D721Med (cell line): ENCODE measurements around the gene RPP40.
A peak's percentile ranks its signal among the peaks of the same experiment; 100 is the strongest.

ENCODE experiments used
- DNase-seq: peaks from one replicate; pipeline ENCODE4 v3.0.0; 2011; ENCODE audit warnings: low spot score; ENCODE audit not compliant: insufficient read length
- FAIRE-seq: peaks from 2 replicates; lab custom pipeline; 2011; peaks lifted over from hg19 to GRCh38; lab: Jason Lieb, UNC
- TF ChIP-seq, protein P1 (sequence below): IDR thresholded peaks from 2 replicates; pipeline ENCODE4 v1.5.1; 2012; ENCODE audit warnings: mild to moderate bottlenecking, control low read depth; ENCODE audit not compliant: insufficient read depth; ENCODE audit errors: missing control alignments

RPP40 gene, protein sequence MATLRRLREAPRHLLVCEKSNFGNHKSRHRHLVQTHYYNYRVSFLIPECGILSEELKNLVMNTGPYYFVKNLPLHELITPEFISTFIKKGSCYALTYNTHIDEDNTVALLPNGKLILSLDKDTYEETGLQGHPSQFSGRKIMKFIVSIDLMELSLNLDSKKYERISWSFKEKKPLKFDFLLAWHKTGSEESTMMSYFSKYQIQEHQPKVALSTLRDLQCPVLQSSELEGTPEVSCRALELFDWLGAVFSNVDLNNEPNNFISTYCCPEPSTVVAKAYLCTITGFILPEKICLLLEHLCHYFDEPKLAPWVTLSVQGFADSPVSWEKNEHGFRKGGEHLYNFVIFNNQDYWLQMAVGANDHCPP

DNA sequence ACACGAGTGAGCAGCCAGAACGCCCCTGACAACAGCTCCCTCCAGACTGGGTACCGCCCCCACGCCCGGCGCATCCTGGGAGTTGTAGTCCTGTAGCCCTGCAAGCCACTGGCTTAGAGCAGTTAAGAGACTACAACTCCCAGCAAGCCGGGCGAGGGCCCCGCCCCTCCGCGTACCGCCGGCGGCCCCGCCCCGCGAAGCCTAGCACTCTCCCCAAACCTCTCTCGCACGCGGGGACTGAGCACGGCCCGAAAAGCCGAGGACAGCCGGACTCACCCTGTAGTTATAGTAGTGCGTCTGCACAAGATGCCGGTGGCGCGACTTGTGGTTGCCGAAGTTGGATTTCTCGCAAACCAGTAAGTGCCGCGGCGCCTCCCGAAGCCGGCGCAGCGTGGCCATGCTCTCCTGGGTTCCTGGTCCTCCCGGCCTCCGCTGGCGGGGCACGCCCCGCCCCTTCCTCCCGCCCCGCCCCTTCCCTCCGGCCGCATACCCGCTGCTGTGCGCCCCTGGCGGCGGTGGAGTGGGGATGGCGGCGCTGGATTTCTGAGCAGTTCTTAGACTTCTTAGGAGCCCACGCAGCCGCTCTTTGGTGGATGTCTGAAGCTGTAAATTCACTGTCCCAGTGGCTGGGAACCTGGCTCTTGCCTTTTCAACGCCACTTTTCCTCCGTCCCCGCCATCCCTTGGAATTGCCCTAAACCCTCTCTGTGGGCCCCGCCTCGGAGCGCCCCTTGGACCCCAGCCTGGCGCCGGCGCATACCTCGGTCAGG lies at the start of gene RPP40:
TSS of gene RPP40 (minus strand) at position 434 of the 769 bp plus-strand sequence. CDS start at position 399, 35 bp downstream.
- FAIRE-seq (no peak), DNase-seq (peak; percentile 83)
- TF ChIP-seq, protein P1, sequence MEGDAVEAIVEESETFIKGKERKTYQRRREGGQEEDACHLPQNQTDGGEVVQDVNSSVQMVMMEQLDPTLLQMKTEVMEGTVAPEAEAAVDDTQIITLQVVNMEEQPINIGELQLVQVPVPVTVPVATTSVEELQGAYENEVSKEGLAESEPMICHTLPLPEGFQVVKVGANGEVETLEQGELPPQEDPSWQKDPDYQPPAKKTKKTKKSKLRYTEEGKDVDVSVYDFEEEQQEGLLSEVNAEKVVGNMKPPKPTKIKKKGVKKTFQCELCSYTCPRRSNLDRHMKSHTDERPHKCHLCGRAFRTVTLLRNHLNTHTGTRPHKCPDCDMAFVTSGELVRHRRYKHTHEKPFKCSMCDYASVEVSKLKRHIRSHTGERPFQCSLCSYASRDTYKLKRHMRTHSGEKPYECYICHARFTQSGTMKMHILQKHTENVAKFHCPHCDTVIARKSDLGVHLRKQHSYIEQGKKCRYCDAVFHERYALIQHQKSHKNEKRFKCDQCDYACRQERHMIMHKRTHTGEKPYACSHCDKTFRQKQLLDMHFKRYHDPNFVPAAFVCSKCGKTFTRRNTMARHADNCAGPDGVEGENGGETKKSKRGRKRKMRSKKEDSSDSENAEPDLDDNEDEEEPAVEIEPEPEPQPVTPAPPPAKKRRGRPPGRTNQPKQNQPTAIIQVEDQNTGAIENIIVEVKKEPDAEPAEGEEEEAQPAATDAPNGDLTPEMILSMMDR, result peak; percentile 60

DNA sequence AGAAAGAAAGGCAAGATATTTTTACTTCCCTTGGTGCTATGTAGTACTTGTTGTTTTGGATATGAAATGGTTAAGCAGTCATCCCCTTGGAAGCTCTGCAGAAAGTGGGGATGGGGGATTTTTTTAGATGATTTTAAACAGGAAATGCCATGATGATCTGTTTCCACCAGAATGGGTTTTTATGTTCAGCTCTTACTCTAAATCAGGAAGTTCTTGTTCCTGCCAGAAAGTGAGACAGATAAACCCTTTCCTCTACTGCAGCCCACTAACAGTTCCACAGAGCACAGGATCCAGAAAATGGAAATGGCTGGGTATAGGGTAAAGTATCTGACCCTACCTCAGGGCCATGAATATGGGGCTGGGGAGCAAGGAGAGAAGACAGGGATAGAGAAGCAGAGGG lies 49.2 kb upstream of the RPP40 start:
- DNase-seq, result no peak
- no peak for FAIRE-seq
- TF ChIP-seq, protein P1, result no peak

DNA sequence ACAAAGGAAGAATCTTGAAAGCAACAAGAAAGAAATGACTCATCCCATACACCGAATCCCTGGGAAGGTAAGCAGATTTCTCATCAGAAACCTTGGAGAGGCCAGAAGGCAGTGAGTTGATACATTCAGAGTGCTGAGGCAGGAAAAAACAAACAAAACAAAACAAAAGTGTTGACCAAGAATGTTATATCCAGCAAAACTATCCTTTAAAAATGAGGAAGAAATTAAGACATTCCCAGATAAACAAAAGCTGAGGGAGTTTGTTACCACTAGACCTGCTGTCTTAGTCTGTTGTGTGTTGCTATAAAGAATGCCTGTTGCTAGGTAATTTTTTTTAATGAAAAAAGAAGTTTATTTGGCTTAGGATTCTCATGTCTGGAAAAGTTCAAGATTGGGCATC lies 47.6 kb upstream of the RPP40 start:
- DNase-seq (no peak), FAIRE-seq (no peak)
- TF ChIP-seq, protein P1, result no peak

DNA sequence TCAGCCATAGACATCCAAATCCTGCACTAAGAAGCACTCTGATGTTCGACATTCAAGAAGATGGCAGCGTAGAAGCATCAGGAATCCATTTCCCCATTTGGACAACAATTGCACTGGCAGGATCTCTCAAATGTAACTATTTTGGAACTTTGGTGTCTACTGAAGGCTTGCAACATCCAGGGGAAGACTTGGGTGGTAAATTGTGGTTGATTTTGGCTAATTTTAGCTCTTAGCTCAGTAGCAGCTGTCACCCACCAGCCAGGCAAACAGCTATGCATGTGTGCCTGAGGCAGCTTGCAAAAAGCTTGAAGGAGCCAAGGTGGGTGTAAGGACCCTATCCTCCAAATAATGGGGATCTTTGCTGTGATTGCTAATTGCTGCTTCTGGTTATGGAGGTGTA lies 46.2 kb upstream of the RPP40 start:
- TF ChIP-seq, protein P1, result no peak
- DNase-seq (no peak), FAIRE-seq (no peak)

DNA sequence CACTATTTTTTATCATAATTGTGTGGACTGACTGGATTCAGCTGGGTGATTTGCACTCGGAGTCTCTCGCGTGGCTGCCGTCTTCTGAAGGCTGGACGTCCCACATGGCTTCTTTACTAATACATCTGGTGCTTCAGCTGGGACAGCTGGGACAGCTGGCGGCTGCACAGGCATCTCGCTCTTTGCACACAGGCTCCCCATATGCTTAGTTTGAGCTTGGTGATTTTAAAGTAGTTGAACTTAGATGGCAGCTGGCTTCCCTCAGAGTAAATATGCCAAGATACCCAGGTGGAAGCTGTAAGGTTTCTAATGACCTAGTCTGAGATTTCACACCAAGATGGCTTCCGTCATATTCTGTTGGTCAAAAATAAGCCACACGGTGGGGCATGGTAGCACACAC lies 42.6 kb upstream of the RPP40 start:
- DNase-seq (no peak), FAIRE-seq (no peak)
- TF ChIP-seq, protein P1, result no peak

DNA sequence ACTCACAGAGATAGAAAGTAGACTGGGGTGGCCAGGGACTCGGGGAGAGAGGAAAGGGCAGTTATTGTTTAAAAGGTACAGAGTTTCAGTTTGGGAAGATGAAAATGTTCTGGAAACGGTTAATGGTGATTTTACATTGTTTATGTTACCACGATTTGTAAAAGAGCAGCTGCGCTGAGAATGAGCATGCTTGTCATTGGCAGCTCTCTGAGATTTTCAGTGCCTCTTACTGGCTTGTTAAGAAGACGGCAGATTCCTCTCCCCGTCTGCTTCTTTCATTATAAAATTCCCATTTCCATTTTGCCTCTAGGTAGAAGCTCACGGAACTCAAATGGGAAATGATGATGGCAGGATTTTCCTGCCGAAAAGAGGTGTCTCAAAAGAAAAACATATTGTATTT lies 41.6 kb upstream of the RPP40 start:
- FAIRE-seq, result no peak

More for the DNA sequence above, 41.6 kb upstream of the RPP40 start:
- no peak for DNase-seq
- TF ChIP-seq, protein P1, result no peak
